Liver (tissue), 9 donors: ENCODE data around the gene STH. TPM values are rescaled to one million over a fixed set of nuclear protein-coding genes. Genes with fewer than 3 reads are reported as not detected.

Experiments
- DNase-seq: peaks from one replicate; pipeline ENCODE4 v3.0.0-alpha.2; 2017; ENCODE audit warnings: low spot score
- H3K27ac ChIP-seq, 2 donors: one replicate each; pipeline ENCODE4 v1.7.0; 2013; ENCODE audit warnings: inconsistent platforms in 2 of 2, low read length in 2 of 2, control low read depth in 1 of 2, low read depth in 1 of 2, mild to moderate bottlenecking in 1 of 2
- H3K27me3 ChIP-seq, 4 donors: one replicate each; pipeline versions ENCODE4 v1.6.1 to v1.7.0; 2013; ENCODE audit warnings: low read length in 3 of 4, inconsistent platforms in 1 of 4, mild to moderate bottlenecking in 1 of 4, moderate library complexity in 1 of 4; ENCODE audit not compliant: control insufficient read depth in 4 of 4, insufficient read depth in 4 of 4
- H3K36me3 ChIP-seq, 4 donors: one replicate each; pipeline versions ENCODE4 v1.6.1 to v1.7.0; 2013; ENCODE audit warnings: low read length in 3 of 4, mild to moderate bottlenecking in 3 of 4, low read depth in 1 of 4, moderate library complexity in 1 of 4; ENCODE audit not compliant: control insufficient read depth in 4 of 4, insufficient read depth in 3 of 4
- H3K4me1 ChIP-seq, 4 donors: one replicate each; pipeline versions ENCODE4 v1.6.1 to v1.7.0; 2013; ENCODE audit warnings: low read length in 3 of 4, mild to moderate bottlenecking in 3 of 4, moderate library complexity in 1 of 4; ENCODE audit not compliant: control insufficient read depth in 4 of 4, insufficient read depth in 4 of 4
- H3K4me3 ChIP-seq, 3 donors: one replicate each; pipeline versions ENCODE4 v1.6.1 to v1.7.0; 2013; ENCODE audit warnings: low read length in 3 of 3, control low read depth in 1 of 3, low read depth in 1 of 3, mild to moderate bottlenecking in 1 of 3
- H3K9ac ChIP-seq, 2 donors: one replicate each; pipeline ENCODE4 v1.7.0; 2013; ENCODE audit warnings: low read length in 2 of 2, mild to moderate bottlenecking in 2 of 2, moderate library complexity in 2 of 2, control low read depth in 1 of 2, low read depth in 1 of 2
- H3K9me3 ChIP-seq, 4 donors: one replicate each; pipeline versions ENCODE4 v1.6.1 to v1.7.0; 2013; ENCODE audit warnings: low read length in 3 of 4; ENCODE audit not compliant: control insufficient read depth in 4 of 4
- EGR1 ChIP-seq, 2 donors: IDR thresholded peaks; 2 replicates each; pipeline ENCODE4 v1.6.1; 2016 to 2018; ENCODE audit warnings: antibody characterized with exemption in 2 of 2, low read depth in 2 of 2
- FOXA1 ChIP-seq: IDR thresholded peaks from 2 replicates; pipeline ENCODE4 v1.6.1; 2016; ENCODE audit warnings: antibody characterized with exemption
- GABPA ChIP-seq, 2 donors: IDR thresholded peaks in 1 of 2; conservative IDR thresholded peaks in 1 of 2; 2 replicates each; pipeline ENCODE4 v1.6.1; 2016; ENCODE audit warnings: antibody characterized with exemption in 2 of 2, mild to moderate bottlenecking in 1 of 2, moderate library complexity in 1 of 2
- NR2F2 ChIP-seq: IDR thresholded peaks from 2 replicates; pipeline ENCODE4 v1.6.1; 2016; ENCODE audit warnings: antibody characterized with exemption
- RAD21 ChIP-seq, 2 donors: IDR thresholded peaks; 2 replicates each; pipeline ENCODE4 v1.6.1; 2016; ENCODE audit warnings: antibody characterized with exemption in 2 of 2, mild to moderate bottlenecking in 2 of 2
- REST ChIP-seq: IDR thresholded peaks from 2 replicates; pipeline ENCODE4 v1.6.1; 2016; ENCODE audit warnings: antibody characterized with exemption, mild to moderate bottlenecking
- RXRA ChIP-seq, 2 donors: IDR thresholded peaks; 2 replicates each; pipeline ENCODE4 v1.6.1; 2017 to 2018; ENCODE audit warnings: antibody characterized with exemption in 2 of 2, mild to moderate bottlenecking in 1 of 2
- SP1 ChIP-seq: IDR thresholded peaks from 2 replicates; pipeline ENCODE4 v1.6.1; 2018; ENCODE audit warnings: antibody characterized with exemption, mild to moderate bottlenecking
- TAF1 ChIP-seq: conservative IDR thresholded peaks from 2 replicates; pipeline ENCODE4 v1.6.1; 2016; ENCODE audit warnings: antibody characterized with exemption, mild to moderate bottlenecking
- WGBS: extraction: QIAGEN DNeasy Blood & Tissue Kit; methylation state at CpG from one replicate; pipeline ENCODE4 v1.1.7; 2013; 5-methylcytosine and 5-hydroxymethylcytosine counted together
- polyA plus RNA-seq, 2 donors: library from polyadenylated mRNA; stranded (reverse) in 1 of 2; unstranded in 1 of 2; fragments of 200-250 nt in 1 of 2; fragments of >200 nt in 1 of 2; fragmentation: Nextera tagmentation in 1 of 2; extraction: Ambion mirVana in 1 of 2; gene quantifications; one replicate each; pipeline versions ENCODE4 v1.2.1 to v1.2.3, GENCODE V29; 2013 to 2015
- total RNA-seq, 2 donors: library from RNA; depleted of rRNA; stranded (reverse); fragments of >200 nt; gene quantifications; one replicate each; pipeline ENCODE4 v1.2.3, GENCODE V29; 2014
- TF ChIP-seq, protein P1 (sequence below): fragments of 150-350 bp; IDR thresholded peaks from 2 replicates; pipeline ENCODE4 v1.5.1; 2017; ENCODE audit warnings: improper control_type of control experiment, low read depth, low read length; ENCODE audit not compliant: missing input control
- TF ChIP-seq, protein P2 (sequence below): IDR thresholded peaks from 2 replicates; pipeline ENCODE4 v1.6.1; 2016; ENCODE audit warnings: antibody characterized with exemption
- donor health status: healthy.
- donor health status: healthy.
- donor health status: healthy.
- donor health status: healthy.
- donor health status: healthy.

Gene STH
- total and polyA plus RNA-seq, 4 donors: not detected

GRCh38 chr17:45963283-45963682 lies 35.8 kb upstream of the STH start:
- Histone ChIP-seq H3K4me1 (no peaks in the 10 kb centered on the region), H3K4me3 (no peak overlapping the region), H3K9ac (no peak overlapping the region), H3K27ac (no peak overlapping the region), H3K9me3 (no peaks in the 10 kb centered on the region), H3K36me3 (no peaks in the 10 kb centered on the region), H3K27me3 (peaks cover 0 to 3% (median 0%) of the 10 kb centered on the region in 4 donors)
- TF ChIP-seq TAF1 (no peak), RAD21 (IDR thresholded peaks at IDR 0.05) (no peak), NR2F2 (no peak), RXRA (IDR thresholded peaks at IDR 0.05) (no peak), EGR1 (IDR thresholded peaks at IDR 0.05; ENCODE audit: low read depth in 2 of 2) (no peak)
- TF ChIP-seq, protein P1, sequence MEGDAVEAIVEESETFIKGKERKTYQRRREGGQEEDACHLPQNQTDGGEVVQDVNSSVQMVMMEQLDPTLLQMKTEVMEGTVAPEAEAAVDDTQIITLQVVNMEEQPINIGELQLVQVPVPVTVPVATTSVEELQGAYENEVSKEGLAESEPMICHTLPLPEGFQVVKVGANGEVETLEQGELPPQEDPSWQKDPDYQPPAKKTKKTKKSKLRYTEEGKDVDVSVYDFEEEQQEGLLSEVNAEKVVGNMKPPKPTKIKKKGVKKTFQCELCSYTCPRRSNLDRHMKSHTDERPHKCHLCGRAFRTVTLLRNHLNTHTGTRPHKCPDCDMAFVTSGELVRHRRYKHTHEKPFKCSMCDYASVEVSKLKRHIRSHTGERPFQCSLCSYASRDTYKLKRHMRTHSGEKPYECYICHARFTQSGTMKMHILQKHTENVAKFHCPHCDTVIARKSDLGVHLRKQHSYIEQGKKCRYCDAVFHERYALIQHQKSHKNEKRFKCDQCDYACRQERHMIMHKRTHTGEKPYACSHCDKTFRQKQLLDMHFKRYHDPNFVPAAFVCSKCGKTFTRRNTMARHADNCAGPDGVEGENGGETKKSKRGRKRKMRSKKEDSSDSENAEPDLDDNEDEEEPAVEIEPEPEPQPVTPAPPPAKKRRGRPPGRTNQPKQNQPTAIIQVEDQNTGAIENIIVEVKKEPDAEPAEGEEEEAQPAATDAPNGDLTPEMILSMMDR: no peak
- DNase-seq: no peak
- WGBS: 92% methylated on average over 5 of the region's 5 CpGs

DNA sequence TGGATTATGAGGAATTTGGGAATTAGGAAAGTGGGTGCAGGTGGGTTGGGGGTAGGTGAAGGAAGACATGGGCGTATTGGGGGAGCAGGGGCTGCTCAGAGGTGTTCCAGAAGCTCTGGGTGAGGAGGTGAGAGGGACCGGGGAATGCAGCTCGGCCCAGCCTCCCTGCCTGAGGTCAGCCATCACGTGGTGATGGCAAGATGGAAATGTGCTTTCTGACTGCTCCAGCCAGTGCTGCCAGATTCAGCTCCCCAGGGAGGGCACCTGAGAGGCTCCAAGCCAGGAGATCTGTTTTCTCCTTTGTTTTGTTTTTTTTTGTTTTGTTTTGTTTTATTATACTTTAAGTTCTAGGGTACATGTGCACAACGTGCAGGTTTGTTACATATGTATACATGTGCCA lies 35.2 kb upstream of the STH start:
- H3K36me3 ChIP-seq: no peaks in the 10 kb centered on the region
- H3K4me3 ChIP-seq: no peak overlapping the region
- H3K4me1 ChIP-seq: no peaks in the 10 kb centered on the region
- no peak for DNase-seq
- TF ChIP-seq, protein P1: no peak
- no peak for TF ChIP-seq FOXA1
- TF ChIP-seq, protein P2, sequence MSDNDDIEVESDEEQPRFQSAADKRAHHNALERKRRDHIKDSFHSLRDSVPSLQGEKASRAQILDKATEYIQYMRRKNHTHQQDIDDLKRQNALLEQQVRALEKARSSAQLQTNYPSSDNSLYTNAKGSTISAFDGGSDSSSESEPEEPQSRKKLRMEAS: no peak
- no peak for TF ChIP-seq GABPA (IDR thresholded peaks at IDR 0.05 in 1 of 2, conservative IDR thresholded peaks at IDR 0.05 in 1 of 2)
- no peak for TF ChIP-seq REST
- TF ChIP-seq SP1: no peak
- no peak for TF ChIP-seq TAF1
- H3K27me3 ChIP-seq: peaks cover 0 to 3% (median 0%) of the 10 kb centered on the region in 4 donors
- no peak overlapping the region for H3K9ac ChIP-seq
- H3K9me3 ChIP-seq: no peaks in the 10 kb centered on the region
- H3K27ac ChIP-seq: no peak overlapping the region
- WGBS: 75% methylated on average over 5 of the region's 5 CpGs
